ENCODE measurements around the gene MYOCOS. TPM values are rescaled to one million over a fixed set of nuclear protein-coding genes. Genes with fewer than 3 reads are reported as not detected.
"Not testable (repeated sequence)": the region's sequence is repeated elsewhere in the genome, so short reads cannot be mapped to it uniquely, and the experiment has no call there.

The MYOCOS gene
- total and polyA plus RNA-seq, 7 donors, result not detected

GRCh38 chr1:171595324-171595723 lies 26.7 kb upstream of the MYOCOS start:
- DNase-seq, result no peak
- no peak overlapping the region for H3K27ac ChIP-seq
- peaks cover 0 to 10% (median under 1%) of the 10 kb centered on the region in 4 donors for H3K4me1 ChIP-seq
- TF ChIP-seq POLR2A (IDR thresholded peaks at IDR 0.05), result no peak
- TF ChIP-seq EP300 (IDR thresholded peaks at IDR 0.05), result no peak
- TF ChIP-seq, protein P1, sequence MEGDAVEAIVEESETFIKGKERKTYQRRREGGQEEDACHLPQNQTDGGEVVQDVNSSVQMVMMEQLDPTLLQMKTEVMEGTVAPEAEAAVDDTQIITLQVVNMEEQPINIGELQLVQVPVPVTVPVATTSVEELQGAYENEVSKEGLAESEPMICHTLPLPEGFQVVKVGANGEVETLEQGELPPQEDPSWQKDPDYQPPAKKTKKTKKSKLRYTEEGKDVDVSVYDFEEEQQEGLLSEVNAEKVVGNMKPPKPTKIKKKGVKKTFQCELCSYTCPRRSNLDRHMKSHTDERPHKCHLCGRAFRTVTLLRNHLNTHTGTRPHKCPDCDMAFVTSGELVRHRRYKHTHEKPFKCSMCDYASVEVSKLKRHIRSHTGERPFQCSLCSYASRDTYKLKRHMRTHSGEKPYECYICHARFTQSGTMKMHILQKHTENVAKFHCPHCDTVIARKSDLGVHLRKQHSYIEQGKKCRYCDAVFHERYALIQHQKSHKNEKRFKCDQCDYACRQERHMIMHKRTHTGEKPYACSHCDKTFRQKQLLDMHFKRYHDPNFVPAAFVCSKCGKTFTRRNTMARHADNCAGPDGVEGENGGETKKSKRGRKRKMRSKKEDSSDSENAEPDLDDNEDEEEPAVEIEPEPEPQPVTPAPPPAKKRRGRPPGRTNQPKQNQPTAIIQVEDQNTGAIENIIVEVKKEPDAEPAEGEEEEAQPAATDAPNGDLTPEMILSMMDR (IDR thresholded peaks at IDR 0.05), result no peak
- no peak for TF ChIP-seq POLR2AphosphoS5 (IDR thresholded peaks at IDR 0.05)
- whole genome bisulfite sequencing, 2 donors, result 83 to 87% methylated on average over 1 of the region's 1 CpG
- H3K36me3 ChIP-seq, result peaks cover 8 to 42% (median 18%) of the 10 kb centered on the region in 4 donors
- no peak overlapping the region for H3K4me3 ChIP-seq
- no peaks in the 10 kb centered on the region for H3K9me3 ChIP-seq
- intact Hi-C loops (cut with DNase I), result no loop called here
- no peaks in the 10 kb centered on the region for H3K27me3 ChIP-seq

- no peak for TF ChIP-seq EP300 (IDR thresholded peaks at IDR 0.05)
- no peak for TF ChIP-seq POLR2AphosphoS5 (IDR thresholded peaks at IDR 0.05)
- no peak for TF ChIP-seq POLR2A (IDR thresholded peaks at IDR 0.05)
- TF ChIP-seq, protein P1 (IDR thresholded peaks at IDR 0.05), result no peak
- H3K9me3 ChIP-seq, result no peaks in the 10 kb centered on the region
- no peaks in the 10 kb centered on the region for H3K27me3 ChIP-seq
- H3K36me3 ChIP-seq, result peaks cover 8 to 34% (median 14%) of the 10 kb centered on the region in 4 donors
- peaks cover 0 to 8% (median 0%) of the 10 kb centered on the region in 4 donors for H3K4me1 ChIP-seq
- H3K4me3 ChIP-seq, result no peak overlapping the region
- no peak overlapping the region for H3K27ac ChIP-seq
- WGBS, 2 donors, result 100% methylated on average over 1 of the region's 1 CpG
- DNase-seq, result no peak
- intact Hi-C loops (cut with DNase I), result no loop called here
Measured at GRCh38 chr1:171596119-171596518, 25.9 kb upstream of the MYOCOS start.

- Histone ChIP-seq H3K4me1 (peaks cover 0 to 8% (median 0%) of the 10 kb centered on the region in 4 donors), H3K36me3 (peaks cover 3 to 28% (median 12%) of the 10 kb centered on the region in 4 donors), H3K4me3 (no peak overlapping the region), H3K27ac (no peak overlapping the region), H3K9me3 (no peaks in the 10 kb centered on the region), H3K27me3 (no peaks in the 10 kb centered on the region)
- DNase-seq, result no peak
- no peak for TF ChIP-seq EP300 (IDR thresholded peaks at IDR 0.05)
- TF ChIP-seq, protein P1 (IDR thresholded peaks at IDR 0.05), result no peak
- no peak for TF ChIP-seq POLR2A (IDR thresholded peaks at IDR 0.05)
- no peak for TF ChIP-seq POLR2AphosphoS5 (IDR thresholded peaks at IDR 0.05)
- intact Hi-C loops (cut with DNase I), result no loop called here
- 87 to 92% methylated on average over 2 of the region's 2 CpGs for WGBS, 2 donors
Measured at GRCh38 chr1:171596705-171597104, 25.3 kb upstream of the MYOCOS start.

- H3K27me3 ChIP-seq, result no peaks in the 10 kb centered on the region
- no peak for TF ChIP-seq POLR2AphosphoS5 (IDR thresholded peaks at IDR 0.05)
- TF ChIP-seq, protein P1 (IDR thresholded peaks at IDR 0.05), result no peak
- TF ChIP-seq EP300 (IDR thresholded peaks at IDR 0.05), result no peak
- no peak for TF ChIP-seq POLR2A (IDR thresholded peaks at IDR 0.05)
- H3K9me3 ChIP-seq, result no peaks in the 10 kb centered on the region
- peaks cover 0 to 8% (median 0%) of the 10 kb centered on the region in 4 donors for H3K4me1 ChIP-seq
- peaks cover 0 to 23% (median 9%) of the 10 kb centered on the region in 4 donors for H3K36me3 ChIP-seq
- intact Hi-C loops (cut with DNase I), result no loop called here
- WGBS, 2 donors, result 75 to 83% methylated on average over 1 of the region's 1 CpG
- H3K27ac ChIP-seq, result no peak overlapping the region
- H3K4me3 ChIP-seq, result no peak overlapping the region
- DNase-seq, result no peak
Measured at GRCh38 chr1:171597203-171597602, 24.8 kb upstream of the MYOCOS start.

DNA sequence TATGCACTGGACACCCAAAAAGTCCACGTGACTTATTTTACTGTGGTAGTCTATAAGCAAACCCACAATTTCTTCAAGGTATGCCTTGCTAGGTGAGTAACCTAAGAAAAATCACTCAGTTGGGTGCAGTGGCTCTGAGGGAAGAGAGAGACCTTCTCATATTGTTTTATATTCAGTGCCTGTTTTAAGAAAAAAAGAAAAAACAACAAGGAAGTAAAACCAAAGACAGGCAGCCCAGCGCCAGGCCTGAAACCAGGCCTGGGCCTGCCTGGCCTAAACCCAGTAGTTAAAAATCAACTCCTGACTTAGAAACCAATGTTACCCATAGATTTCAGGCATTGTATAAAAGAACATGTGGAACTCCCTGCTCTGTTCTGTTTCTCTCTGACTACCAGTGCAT lies 21.7 kb upstream of the MYOCOS start:
- H3K27me3 ChIP-seq; H3K4me3 ChIP-seq; H3K4me1 ChIP-seq; H3K36me3 ChIP-seq; DNase-seq; H3K27ac ChIP-seq; H3K9me3 ChIP-seq; intact Hi-C loops (cut with DNase I): not testable (repeated sequence)
- 66 to 84% methylated on average over 2 of the region's 2 CpGs for whole genome bisulfite sequencing, 2 donors

Measured in sigmoid colon (tissue), 7 donors.